Measurements from ENCODE around the gene TSPAN14.

TSPAN14 gene

GRCh38 chr10:80487421-80487785 is 33.3 kb downstream of the TSPAN14 start:
- no peak overlapping the region for H3K4me3 ChIP-seq (replicated peaks; ENCODE audit: insufficient read depth, low read length)
- TF ChIP-seq GABPA (IDR thresholded peaks at IDR 0.05; ENCODE audit: low read depth) = no peak
- no peak for TF ChIP-seq CTCF (IDR thresholded peaks at IDR 0.05; ENCODE audit: insufficient read depth, low read length)
- no peak for TF ChIP-seq REST (IDR thresholded peaks at IDR 0.05; ENCODE audit: insufficient replicate concordance, low read depth)
- no peak for TF ChIP-seq POLR2AphosphoS5 (IDR thresholded peaks at IDR 0.05; ENCODE audit: low read depth)
- TF ChIP-seq SPI1 (IDR thresholded peaks at IDR 0.05; ENCODE audit: borderline replicate concordance, low read depth) = no peak
- no peaks in the 10 kb centered on the region for H3K27me3 ChIP-seq (ENCODE audit: insufficient read depth, poor library complexity, severe bottlenecking)
- H3K27ac ChIP-seq (replicated peaks) = peak overlapping the region; percentile 84
- no peak for DNase-seq (ENCODE audit: low read depth in 1 of 2, low spot score in 1 of 2)

DNA sequence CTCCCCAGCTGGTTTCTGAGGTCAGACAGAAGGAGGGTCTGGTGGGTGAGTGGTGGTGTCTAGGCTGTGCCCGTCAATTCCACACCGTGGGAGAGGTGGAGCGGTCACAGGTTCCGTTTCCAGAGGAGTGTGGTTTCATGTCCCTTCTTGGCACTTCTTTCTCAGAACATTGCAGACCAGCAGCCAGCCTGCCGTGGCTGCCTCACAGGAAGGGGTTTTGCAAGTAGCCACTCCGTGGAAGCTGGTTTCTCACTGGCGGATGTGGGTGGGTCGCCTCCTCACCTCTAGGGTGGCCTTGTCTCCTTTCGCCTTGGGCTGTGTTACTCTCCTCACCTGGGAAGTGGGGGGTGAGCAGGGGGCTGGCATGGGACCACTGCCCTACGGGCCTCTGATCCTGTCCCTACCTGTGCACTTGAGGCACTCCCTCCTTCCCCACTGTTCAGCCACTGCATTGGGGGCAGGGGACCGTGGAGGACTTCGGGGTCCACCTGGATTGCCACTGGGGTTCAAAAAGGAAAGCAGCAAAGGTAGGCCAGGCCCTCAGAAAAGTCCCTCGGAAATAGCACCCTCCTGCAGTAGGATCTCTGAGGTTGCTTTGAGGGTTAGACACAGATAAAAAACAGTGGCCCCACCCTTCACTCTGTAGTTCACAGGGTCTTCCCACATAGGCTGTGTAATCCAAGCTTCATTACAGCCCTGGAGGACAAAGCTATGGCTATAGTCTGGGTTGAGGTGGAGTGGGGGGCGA is 33.9 kb downstream of the TSPAN14 start:
- H3K4me3 ChIP-seq (replicated peaks; ENCODE audit: insufficient read depth, low read length) = no peak overlapping the region
- TF ChIP-seq SPI1 (IDR thresholded peaks at IDR 0.05; ENCODE audit: borderline replicate concordance, low read depth) (no peak), POLR2AphosphoS5 (IDR thresholded peaks at IDR 0.05; ENCODE audit: low read depth) (peak; percentile 77), REST (IDR thresholded peaks at IDR 0.05; ENCODE audit: insufficient replicate concordance, low read depth) (no peak), GABPA (IDR thresholded peaks at IDR 0.05; ENCODE audit: low read depth) (no peak)
- peak; percentile 85 to 91 for DNase-seq (ENCODE audit: low read depth in 1 of 2, low spot score in 1 of 2)
- peak overlapping the region; percentile 84 for H3K27ac ChIP-seq (replicated peaks)
- H3K27me3 ChIP-seq (ENCODE audit: insufficient read depth, poor library complexity, severe bottlenecking) = no peaks in the 10 kb centered on the region

DNA sequence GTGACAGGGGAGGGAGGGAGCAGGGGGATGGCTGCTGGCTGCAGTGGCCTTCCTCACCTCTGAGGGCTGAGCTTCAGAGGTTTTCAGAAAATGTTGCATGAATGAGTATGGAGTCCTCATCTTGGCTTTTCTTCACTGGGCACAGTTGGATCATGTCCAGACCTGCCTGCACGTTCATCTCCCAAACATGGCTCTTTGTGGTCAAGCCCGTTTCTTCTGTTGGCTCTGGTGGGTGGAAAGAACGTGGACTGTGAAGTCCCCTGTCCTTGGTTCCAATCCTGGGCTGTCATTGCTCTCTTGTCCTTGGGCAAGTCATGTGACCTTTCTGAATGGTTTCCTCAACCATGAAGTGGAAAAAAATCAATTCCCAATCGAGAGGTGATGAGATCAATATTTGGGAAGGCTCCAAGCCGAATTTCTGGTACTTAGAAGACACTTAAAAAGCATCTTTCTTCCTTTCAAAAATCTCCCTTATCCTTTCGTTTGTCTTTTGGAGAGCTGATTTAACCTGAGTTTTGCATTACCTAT is 34.5 kb downstream of the TSPAN14 start:
- Histone ChIP-seq H3K27ac (replicated peaks) (peak overlapping the region; percentile 84), H3K27me3 (ENCODE audit: insufficient read depth, poor library complexity, severe bottlenecking) (no peaks in the 10 kb centered on the region), H3K4me3 (replicated peaks; ENCODE audit: insufficient read depth, low read length) (no peak overlapping the region)
- DNase-seq (ENCODE audit: low read depth in 1 of 2, low spot score in 1 of 2) = no peak
- no peak for TF ChIP-seq GABPA (IDR thresholded peaks at IDR 0.05; ENCODE audit: low read depth)
- TF ChIP-seq CTCF (IDR thresholded peaks at IDR 0.05; ENCODE audit: insufficient read depth, low read length) = no peak
- no peak for TF ChIP-seq POLR2AphosphoS5 (IDR thresholded peaks at IDR 0.05; ENCODE audit: low read depth)
- no peak for TF ChIP-seq REST (IDR thresholded peaks at IDR 0.05; ENCODE audit: insufficient replicate concordance, low read depth)
- TF ChIP-seq SPI1 (IDR thresholded peaks at IDR 0.05; ENCODE audit: borderline replicate concordance, low read depth) = no peak

Measured in HL-60 (cell line).